Measurements from ENCODE around the gene UBAC2. TPM values are rescaled to one million over a fixed set of nuclear protein-coding genes. Genes with fewer than 3 reads are reported as not detected.
A peak's percentile ranks its signal among the peaks of the same experiment; 100 is the strongest.

UBAC2 gene
- total RNA-seq, 1 donor from 2014 or later: 82.3 TPM

DNA sequence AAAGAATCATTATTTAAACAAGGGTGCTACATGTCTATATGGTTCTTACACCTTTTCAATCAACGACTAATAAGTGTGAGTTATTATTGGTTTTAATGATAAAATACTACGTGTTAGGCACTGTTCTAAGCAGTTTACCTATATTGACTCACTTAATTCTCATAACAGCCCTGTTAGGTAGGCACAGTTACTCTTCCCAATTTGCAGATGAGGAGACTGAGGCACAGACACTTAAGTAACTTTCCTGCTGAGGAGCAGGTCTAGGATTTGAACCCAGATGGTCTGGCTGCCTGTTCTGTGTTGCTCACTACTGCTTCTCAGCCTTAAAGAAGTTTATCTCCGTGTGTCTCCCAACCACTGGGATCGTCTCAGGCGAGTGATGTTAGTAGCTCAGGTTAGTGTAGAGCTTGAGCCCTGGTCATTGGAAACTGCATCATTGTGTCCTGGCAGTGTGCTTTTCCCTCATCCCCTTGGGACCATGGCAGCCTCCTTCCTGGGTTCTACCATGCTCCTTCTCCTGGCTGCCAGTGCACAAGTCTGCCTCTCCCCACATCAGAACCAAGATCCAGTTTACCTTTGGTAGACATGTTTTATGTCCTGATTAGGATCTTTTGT lies 10.9 kb downstream of the UBAC2 start:
- DNase-seq (ENCODE audit: low read depth): no peak

DNA sequence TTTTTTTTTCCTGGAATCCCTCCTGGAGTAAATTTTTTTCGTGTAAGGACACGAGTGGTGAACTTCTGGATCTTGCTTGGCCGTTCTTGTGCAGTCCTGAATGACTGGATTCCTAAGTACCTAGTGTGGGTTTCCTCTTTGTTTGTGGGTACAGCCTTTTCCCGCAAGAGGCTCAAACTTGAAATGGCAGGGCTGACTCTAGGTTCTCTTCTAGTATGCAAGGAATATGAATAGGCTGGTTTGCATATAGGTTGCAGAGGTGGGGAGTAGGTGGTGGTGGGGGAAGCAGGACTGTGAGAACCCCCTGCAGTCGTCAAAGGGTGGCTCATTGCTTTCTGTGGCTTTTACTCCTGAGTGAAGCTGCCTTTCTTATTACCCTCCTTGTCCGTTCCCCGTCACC lies 13.6 kb downstream of the UBAC2 start:
- no peak for DNase-seq (ENCODE audit: low read depth)

- no peak for DNase-seq (ENCODE audit: low read depth)
Measured at GRCh38 chr13:99214731-99215130, 14.1 kb downstream of the UBAC2 start.

GRCh38 chr13:99215184-99215830 lies 14.7 kb downstream of the UBAC2 start:
- DNase-seq (ENCODE audit: low read depth): no peak

DNA sequence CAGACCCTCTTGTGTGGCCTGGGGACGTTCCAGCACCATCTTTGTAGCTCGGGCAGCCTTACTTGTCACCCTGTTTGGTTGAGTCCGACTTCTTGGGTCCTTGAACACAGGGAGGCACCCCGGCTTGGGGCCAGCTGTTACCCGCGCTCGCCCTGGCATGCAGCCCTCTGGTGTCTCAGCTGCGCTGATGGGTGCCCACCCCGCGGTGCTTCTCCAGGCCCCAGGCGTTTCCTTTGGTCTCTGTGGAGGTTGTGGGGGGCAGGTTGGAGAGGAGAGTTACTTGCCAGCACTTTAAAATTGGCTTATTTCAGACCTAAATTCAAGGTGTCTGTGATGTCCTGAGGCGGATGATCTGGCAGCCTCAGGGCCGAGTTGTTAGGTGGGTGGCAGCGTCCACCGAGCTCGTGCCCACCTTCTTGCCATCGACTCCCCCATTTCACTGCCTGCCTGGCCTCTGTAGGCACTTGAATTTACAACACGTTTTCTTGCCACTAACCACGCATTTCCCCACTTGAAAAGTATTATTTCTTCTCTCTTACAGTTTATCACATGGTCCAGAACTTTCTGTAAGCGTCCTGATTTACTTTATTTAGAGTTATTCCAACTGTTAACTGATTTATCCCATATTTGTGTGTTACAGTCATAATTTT lies 16.9 kb downstream of the UBAC2 start:
- no peak for DNase-seq (ENCODE audit: low read depth)

- no peak for DNase-seq (ENCODE audit: low read depth)
Measured at GRCh38 chr13:99218126-99218525, 17.5 kb downstream of the UBAC2 start.

GRCh38 chr13:99218545-99218944 lies 17.9 kb downstream of the UBAC2 start:
- DNase-seq (ENCODE audit: low read depth): peak; percentile 60

GRCh38 chr13:99218969-99219368 lies 18.3 kb downstream of the UBAC2 start:
- DNase-seq (ENCODE audit: low read depth): no peak

DNA sequence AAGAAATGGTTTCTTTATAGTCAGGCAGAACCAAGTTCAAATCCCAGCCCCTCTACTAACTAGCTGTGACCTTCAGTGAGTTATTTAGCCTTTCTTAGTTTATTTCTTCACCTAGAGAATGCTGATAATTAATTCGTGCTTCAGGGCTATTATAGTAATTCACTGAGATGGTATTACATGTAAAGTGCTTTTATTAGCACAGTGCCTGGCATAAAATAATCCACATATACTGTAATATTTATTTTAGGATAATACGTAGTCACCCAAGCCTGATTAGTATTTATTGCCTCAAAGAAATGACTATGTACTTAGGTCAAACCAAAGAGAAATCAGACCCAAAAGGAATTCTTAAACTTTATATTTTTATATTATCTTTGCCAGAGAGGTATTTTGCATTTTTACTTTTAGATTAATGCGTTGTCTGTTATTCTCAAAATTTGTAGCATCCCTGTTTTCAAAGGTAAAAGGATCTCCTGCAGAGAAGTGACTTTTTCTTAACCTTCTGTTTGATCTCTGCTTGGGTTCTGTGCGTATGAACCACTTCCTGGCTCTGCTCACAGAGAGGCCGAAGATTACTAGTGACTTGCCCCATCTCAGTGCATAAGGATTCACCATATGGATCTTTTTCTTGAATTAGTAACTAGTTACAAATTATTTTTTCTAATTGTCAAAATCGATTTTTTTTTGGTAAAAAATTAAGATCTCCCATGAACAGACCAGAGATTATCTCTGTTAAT lies 19.7 kb downstream of the UBAC2 start:
- DNase-seq (ENCODE audit: low read depth): peak; percentile 24

DNA sequence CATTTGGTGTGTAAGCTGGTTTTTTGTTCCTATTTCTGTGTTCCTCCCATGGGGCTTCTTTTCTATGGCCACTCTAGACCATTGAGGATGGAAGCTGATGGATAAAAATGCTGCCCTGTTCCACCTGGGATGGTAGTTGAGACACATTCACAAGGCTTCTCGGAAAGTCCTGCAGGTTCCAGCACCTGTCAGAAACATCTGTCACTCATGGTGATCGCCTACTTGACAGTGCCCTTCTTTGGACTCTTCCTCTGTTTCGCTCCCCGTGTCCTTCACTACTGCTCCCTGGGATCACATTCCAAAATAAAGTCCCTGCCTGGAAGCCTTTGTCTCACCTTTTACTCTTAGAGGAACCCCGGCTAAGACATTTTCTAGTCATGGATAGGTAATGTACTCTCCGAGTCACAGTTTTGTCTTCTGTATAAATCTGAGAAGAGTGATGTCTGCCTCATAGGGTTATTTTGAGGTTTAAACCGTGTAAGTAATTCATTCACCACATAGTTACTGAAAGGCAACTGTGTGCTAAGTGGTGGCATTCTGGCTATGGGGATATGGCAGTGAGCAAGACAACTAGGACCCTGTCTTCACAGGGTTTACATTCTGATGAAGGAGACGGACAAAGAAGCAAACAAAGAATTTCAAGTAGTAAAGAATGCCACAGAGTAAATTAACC lies 21.0 kb downstream of the UBAC2 start:
- no peak for DNase-seq (ENCODE audit: low read depth)

DNA sequence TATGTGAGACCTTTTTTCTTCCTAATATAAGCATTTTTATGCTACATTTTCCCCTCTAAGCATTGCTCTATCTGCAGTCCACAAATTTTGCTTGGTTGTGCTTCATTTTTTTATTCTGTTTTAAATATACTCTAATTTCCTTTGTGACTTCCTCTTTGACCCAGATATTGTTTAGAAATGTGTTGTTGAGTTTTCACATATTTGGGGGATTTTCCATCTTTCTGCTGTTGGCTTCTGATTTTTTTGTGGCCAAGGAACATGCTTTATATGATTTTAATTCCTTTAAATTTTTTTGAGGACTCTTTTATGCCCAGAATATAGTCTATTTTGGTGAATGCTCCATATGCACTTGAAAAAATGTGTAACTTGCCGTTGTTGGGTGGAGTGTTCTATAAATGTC lies 22.9 kb downstream of the UBAC2 start:
- DNase-seq (ENCODE audit: low read depth): no peak

DNA sequence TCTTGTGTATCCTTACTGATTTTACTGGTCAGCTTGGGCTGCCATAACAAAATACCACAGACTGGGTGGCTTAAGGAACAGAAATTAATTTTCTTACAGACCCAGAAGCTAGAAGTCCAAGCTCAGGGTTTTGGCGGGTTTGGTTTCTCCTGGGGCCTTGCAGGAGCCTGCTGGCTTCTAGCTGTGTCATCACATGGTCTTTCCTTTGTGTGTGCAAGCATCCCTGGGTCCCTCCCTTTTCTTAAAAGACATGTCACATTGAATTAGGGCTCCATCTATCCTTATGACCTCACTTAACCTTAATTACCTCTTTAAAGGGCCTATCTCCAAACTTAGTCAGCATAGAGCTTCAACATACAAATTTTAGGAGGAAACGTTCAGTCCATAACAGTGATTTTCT lies 23.4 kb downstream of the UBAC2 start:
- DNase-seq (ENCODE audit: low read depth): no peak

DNA sequence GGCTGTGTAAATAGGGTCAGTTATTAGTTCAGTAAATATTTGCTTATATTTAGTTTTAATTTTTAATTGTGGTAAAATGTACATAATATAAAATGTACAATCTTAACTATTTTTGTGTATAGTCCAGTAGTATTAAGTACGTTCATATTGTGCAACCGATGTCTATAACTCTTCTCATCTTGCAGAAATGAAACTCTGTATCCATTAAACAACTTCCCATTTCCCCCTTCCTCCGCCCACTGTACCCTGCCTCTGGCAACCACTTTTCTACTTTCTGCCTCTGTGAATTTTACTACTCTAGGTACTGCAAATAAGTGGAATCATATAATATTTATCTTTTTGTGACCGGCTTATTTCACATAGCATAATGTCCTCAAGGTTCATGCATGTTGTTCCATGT lies 24.4 kb downstream of the UBAC2 start:
- DNase-seq (ENCODE audit: low read depth): no peak

GRCh38 chr13:99226513-99226912 lies 25.9 kb downstream of the UBAC2 start:
- no peak for DNase-seq (ENCODE audit: low read depth)

DNA sequence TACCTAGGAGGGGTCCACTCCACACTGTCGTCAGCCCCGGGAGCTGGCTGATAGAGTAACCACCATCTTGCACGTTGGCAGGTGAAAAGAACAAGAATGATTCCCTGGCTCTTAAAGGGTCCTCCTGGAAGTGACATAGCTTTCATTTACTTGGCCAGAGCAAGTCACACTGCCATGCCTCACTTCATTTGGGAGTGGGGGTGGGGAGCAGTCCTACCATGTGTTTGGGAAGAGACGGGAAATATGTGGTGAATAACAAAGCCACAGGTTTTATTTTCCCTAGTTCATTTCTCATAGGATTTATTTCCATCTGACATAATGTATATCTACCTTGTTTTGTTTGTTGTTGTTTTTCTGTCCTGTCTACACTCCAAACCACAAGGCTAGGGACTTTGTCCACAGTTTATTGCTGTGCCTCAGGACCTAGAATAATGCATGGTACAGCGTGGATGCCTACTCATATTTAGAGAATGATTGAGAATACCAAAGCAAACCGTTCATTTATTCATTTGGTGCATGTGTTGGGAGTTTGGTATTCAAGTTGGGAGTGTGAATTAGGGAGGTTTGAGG lies 26.8 kb downstream of the UBAC2 start:
- no peak for DNase-seq (ENCODE audit: low read depth)

DNA sequence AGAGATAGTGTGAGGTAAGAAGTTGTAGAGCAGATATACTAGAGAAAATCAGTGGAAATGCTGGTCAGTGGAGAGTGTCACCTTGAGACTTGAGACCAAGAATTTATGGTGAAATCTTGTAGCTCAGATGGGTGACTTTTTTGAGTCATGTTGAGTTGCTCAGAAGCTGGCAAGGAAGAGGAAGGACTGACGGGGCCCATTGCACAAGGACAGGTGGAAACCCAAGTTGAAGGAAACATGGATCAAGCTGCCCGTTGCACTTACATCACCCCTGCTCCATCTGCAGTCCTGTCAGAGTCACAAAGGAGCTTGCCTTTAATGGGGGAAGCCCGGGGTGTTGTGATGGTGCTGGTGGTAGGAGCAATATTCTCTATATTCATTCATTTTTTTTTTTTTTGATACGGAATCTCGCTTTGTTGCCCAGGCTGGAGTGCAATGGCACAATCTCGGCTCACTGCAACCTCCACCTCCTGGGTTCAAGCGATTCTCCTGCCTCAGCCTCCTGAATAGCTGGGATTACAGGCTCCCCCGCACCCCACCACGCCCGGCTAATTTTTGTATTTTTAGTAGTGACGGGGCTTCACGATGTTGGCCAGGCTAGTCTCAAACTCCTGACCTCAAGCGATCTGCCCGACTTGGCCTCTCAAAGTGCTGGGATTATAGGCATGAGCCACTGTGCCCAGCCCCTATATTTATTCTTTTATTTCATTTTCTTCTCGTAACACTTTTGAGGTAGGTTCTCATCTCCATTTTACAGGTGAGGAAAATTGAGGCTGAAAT lies 27.4 kb downstream of the UBAC2 start:
- DNase-seq (ENCODE audit: low read depth): no peak

DNA sequence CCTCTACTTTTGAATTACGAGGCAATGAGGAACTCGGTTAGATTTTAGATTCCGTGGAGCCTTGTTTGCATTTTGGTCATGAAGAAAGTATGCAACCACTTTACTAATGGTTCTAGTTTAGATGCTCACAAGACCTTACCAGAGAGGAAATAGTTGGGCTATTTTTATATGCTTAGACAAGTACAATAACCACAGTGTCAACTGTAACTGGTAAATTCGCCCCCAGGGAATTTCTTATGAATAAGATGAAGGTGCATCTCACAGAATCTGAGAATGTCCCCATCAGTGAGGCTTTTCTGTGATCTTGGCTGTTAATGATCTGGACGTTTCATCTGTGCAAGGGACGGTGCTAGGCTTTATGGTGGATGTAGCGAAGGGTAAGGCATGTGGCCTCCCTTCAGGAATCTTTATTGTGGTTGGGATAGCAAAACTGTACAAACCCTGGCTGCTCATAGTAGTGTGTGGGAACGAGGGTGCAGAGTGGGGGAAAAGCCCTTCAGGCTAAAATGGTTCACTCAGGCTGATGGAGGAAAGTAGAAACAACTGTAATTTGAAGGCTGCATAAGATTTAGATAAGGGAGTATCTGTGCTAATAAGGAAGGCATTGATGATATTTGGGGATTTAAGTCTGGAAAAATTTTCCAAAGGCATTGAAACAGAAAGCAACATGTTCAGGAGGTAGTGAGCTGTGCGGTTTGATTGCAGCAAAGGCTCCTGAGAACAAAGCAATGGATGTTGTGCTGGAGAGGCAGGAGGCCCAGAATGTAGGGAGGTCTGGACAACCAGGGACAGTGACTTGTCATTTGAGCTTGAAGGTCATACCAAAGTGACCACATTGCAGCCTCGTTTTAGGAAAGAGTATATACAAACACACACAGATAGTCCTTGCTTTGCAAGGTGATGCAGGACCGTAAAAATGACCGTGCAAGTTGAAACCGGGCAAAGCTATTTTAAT lies 28.4 kb downstream of the UBAC2 start:
- peak; percentile 90 for DNase-seq (ENCODE audit: low read depth)

- peak; percentile 25 for DNase-seq (ENCODE audit: low read depth)
Measured at GRCh38 chr13:99230588-99230987, 29.9 kb downstream of the UBAC2 start.

DNA sequence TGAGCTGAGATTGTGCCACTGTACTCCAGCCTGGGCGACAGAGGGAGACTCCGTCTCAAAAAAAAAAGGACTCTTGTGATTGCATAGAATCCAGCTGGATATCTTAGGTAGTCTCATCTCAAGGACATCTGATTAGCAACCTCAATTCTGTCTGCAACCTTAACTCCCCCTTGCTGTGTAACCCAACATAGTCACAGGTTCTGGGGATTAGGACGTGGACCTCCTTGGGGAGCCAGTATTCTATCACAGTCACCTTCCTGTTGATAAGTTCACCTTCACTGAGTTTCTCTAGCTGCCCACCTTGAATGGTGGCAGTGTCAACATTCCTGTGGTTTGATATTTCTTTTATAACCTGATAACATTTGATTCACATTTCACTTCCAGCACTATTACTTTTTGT lies 30.3 kb downstream of the UBAC2 start:
- DNase-seq (ENCODE audit: low read depth): no peak
